ENCODE results near the gene KRTAP5-4.
"Not testable (repeated sequence)": the region's sequence is repeated elsewhere in the genome, so short reads cannot be mapped to it uniquely, and the experiment has no call there.

The KRTAP5-4 gene

GRCh38 chr11:1636291-1636950 lies 14.5 kb upstream of the KRTAP5-4 start:
- no peak for DNase-seq

GRCh38 chr11:1633864-1634263 lies 11.9 kb upstream of the KRTAP5-4 start:
- no peak for DNase-seq

GRCh38 chr11:1632053-1632714 lies 10.2 kb upstream of the KRTAP5-4 start:
- DNase-seq = no peak

- DNase-seq = no peak
Measured at GRCh38 chr11:1631066-1631568, 9.2 kb upstream of the KRTAP5-4 start.

GRCh38 chr11:1630271-1630670 lies 8.3 kb upstream of the KRTAP5-4 start:
- DNase-seq = no peak

- no peak for DNase-seq
Measured at GRCh38 chr11:1629326-1630185, 7.6 kb upstream of the KRTAP5-4 start, which contains the start of gene KRTAP5-5. TSS of gene KRTAP5-5 (plus strand) at chr11:1629775. CDS start at chr11:1629841, 66 bp downstream.

GRCh38 chr11:1628506-1629325 lies 6.8 kb upstream of the KRTAP5-4 start:
- DNase-seq = no peak

- no peak for DNase-seq
Measured at GRCh38 chr11:1625541-1625940, 3.6 kb upstream of the KRTAP5-4 start.

GRCh38 chr11:1624621-1625020 lies 2.7 kb upstream of the KRTAP5-4 start:
- DNase-seq = no peak

- no peak for DNase-seq
Measured at GRCh38 chr11:1623716-1624115, 1.8 kb upstream of the KRTAP5-4 start.

GRCh38 chr11:1619449-1619848 lies 2.5 kb downstream of the KRTAP5-4 start:
- DNase-seq = no peak

- DNase-seq = no peak
Measured at GRCh38 chr11:1618231-1618630, 3.7 kb downstream of the KRTAP5-4 start.

- DNase-seq = peak; percentile 7
Measured at GRCh38 chr11:1608363-1608762, 13.6 kb downstream of the KRTAP5-4 start, which contains the start of gene KRTAP5-3. TSS of gene KRTAP5-3 (minus strand) at chr11:1608463. CDS start at chr11:1608385, 78 bp downstream.

GRCh38 chr11:1607901-1608300 lies 14.0 kb downstream of the KRTAP5-4 start:
- not testable (repeated sequence) for DNase-seq

GRCh38 chr11:1607156-1607845 lies 14.6 kb downstream of the KRTAP5-4 start:
- not testable (repeated sequence) for DNase-seq

- not testable (repeated sequence) for DNase-seq
Measured at GRCh38 chr11:1605923-1606322, 16.0 kb downstream of the KRTAP5-4 start.

GRCh38 chr11:1604711-1605110 lies 17.2 kb downstream of the KRTAP5-4 start:
- DNase-seq = no peak

- DNase-seq = no peak
Measured at GRCh38 chr11:1604181-1604580, 17.8 kb downstream of the KRTAP5-4 start.

GRCh38 chr11:1603629-1604028 lies 18.3 kb downstream of the KRTAP5-4 start:
- DNase-seq = no peak

GRCh38 chr11:1601663-1602062 lies 20.3 kb downstream of the KRTAP5-4 start:
- DNase-seq = not testable (repeated sequence)

GRCh38 chr11:1600626-1601025 lies 21.3 kb downstream of the KRTAP5-4 start:
- no peak for DNase-seq

- no peak for DNase-seq
Measured at GRCh38 chr11:1598816-1599215, 23.1 kb downstream of the KRTAP5-4 start.
